Effector memory CD4-positive, alpha-beta T cell (primary cell): Measurements from ENCODE around the gene CDH3.

Experiments used
- DNase-seq, 3 donors: peaks; one replicate each; pipeline ENCODE4 v3.0.0-alpha.2; 2020
- H3K27ac ChIP-seq: 2 replicates; pipeline ENCODE4 v1.7.0; 2013; ENCODE audit warnings: mild to moderate bottlenecking, low read length, moderate library complexity; ENCODE audit not compliant: insufficient read depth, poor library complexity, severe bottlenecking
- H3K27me3 ChIP-seq: replicated peaks from 2 replicates; pipeline ENCODE4 v1.7.0; 2013; ENCODE audit warnings: mild to moderate bottlenecking, low read length; ENCODE audit not compliant: insufficient read depth, control insufficient read depth, poor library complexity, severe bottlenecking
- H3K36me3 ChIP-seq: 2 replicates; pipeline ENCODE4 v1.7.0; 2013; ENCODE audit warnings: mild to moderate bottlenecking, low read length, moderate library complexity; ENCODE audit not compliant: control insufficient read depth, insufficient read depth
- H3K4me1 ChIP-seq: 2 replicates; pipeline ENCODE4 v1.7.0; 2013; ENCODE audit warnings: low read length, mild to moderate bottlenecking; ENCODE audit not compliant: control insufficient read depth, insufficient read depth, poor library complexity, severe bottlenecking
- H3K4me3 ChIP-seq: 2 replicates; pipeline ENCODE4 v1.7.0; 2013; ENCODE audit warnings: low read length, low read depth, mild to moderate bottlenecking; ENCODE audit not compliant: insufficient read depth, poor library complexity, severe bottlenecking
- H3K9me3 ChIP-seq: 2 replicates; pipeline ENCODE4 v1.7.0; 2013; ENCODE audit warnings: mild to moderate bottlenecking, low read length, moderate library complexity; ENCODE audit not compliant: control insufficient read depth

Gene CDH3

GRCh38 chr16:68646953-68647659, 2.0 kb downstream of the CDH3 start:
- H3K4me3 ChIP-seq: no peak overlapping the region
- no peaks in the 10 kb centered on the region for H3K36me3 ChIP-seq
- no peak overlapping the region for H3K27ac ChIP-seq
- no peak for DNase-seq
- H3K27me3 ChIP-seq: peaks cover 49% of the 10 kb centered on the region
- peaks cover 18% of the 10 kb centered on the region for H3K4me1 ChIP-seq
- H3K9me3 ChIP-seq: no peaks in the 10 kb centered on the region

GRCh38 chr16:68651136-68651535, 6.0 kb downstream of the CDH3 start:
- Histone ChIP-seq H3K4me3 (no peak overlapping the region), H3K27ac (no peak overlapping the region), H3K9me3 (no peaks in the 10 kb centered on the region), H3K27me3 (peaks cover 21% of the 10 kb centered on the region), H3K4me1 (peaks cover 1% of the 10 kb centered on the region), H3K36me3 (no peaks in the 10 kb centered on the region)
- DNase-seq: no peak

GRCh38 chr16:68652659-68653058, 7.5 kb downstream of the CDH3 start:
- Histone ChIP-seq H3K36me3 (no peaks in the 10 kb centered on the region), H3K27ac (no peak overlapping the region), H3K27me3 (peaks cover 11% of the 10 kb centered on the region), H3K4me3 (no peak overlapping the region), H3K4me1 (no peaks in the 10 kb centered on the region), H3K9me3 (no peaks in the 10 kb centered on the region)
- no peak for DNase-seq

GRCh38 chr16:68655806-68656205, 10.7 kb downstream of the CDH3 start:
- no peak overlapping the region for H3K4me3 ChIP-seq
- H3K27me3 ChIP-seq: no peaks in the 10 kb centered on the region
- H3K27ac ChIP-seq: no peak overlapping the region
- H3K9me3 ChIP-seq: no peaks in the 10 kb centered on the region
- DNase-seq: no peak
- no peaks in the 10 kb centered on the region for H3K36me3 ChIP-seq
- H3K4me1 ChIP-seq: no peaks in the 10 kb centered on the region

- Histone ChIP-seq H3K4me3 (no peak overlapping the region), H3K27me3 (no peaks in the 10 kb centered on the region), H3K9me3 (no peaks in the 10 kb centered on the region), H3K36me3 (no peaks in the 10 kb centered on the region), H3K4me1 (no peaks in the 10 kb centered on the region), H3K27ac (no peak overlapping the region)
- no peak for DNase-seq
Observed at GRCh38 chr16:68656751-68657150, 11.6 kb downstream of the CDH3 start.

GRCh38 chr16:68658341-68658973, 13.3 kb downstream of the CDH3 start:
- Histone ChIP-seq H3K36me3 (no peaks in the 10 kb centered on the region), H3K4me1 (no peaks in the 10 kb centered on the region), H3K4me3 (no peak overlapping the region), H3K27ac (no peak overlapping the region), H3K27me3 (no peaks in the 10 kb centered on the region), H3K9me3 (no peaks in the 10 kb centered on the region)
- no peak for DNase-seq

- Histone ChIP-seq H3K4me3 (no peak overlapping the region), H3K36me3 (no peaks in the 10 kb centered on the region), H3K9me3 (no peaks in the 10 kb centered on the region), H3K27ac (no peak overlapping the region), H3K27me3 (no peaks in the 10 kb centered on the region), H3K4me1 (no peaks in the 10 kb centered on the region)
- no peak for DNase-seq
Observed at GRCh38 chr16:68658974-68659360, 13.9 kb downstream of the CDH3 start.

- Histone ChIP-seq H3K4me3 (no peak overlapping the region), H3K36me3 (no peaks in the 10 kb centered on the region), H3K27me3 (no peaks in the 10 kb centered on the region), H3K9me3 (no peaks in the 10 kb centered on the region), H3K4me1 (no peaks in the 10 kb centered on the region), H3K27ac (no peak overlapping the region)
- DNase-seq: no peak
Observed at GRCh38 chr16:68659412-68660358, 14.6 kb downstream of the CDH3 start.

- Histone ChIP-seq H3K27ac (no peak overlapping the region), H3K4me1 (no peaks in the 10 kb centered on the region)
- DNase-seq: no peak
Observed at GRCh38 chr16:68660359-68660795, 15.3 kb downstream of the CDH3 start.

GRCh38 chr16:68662035-68662434, 16.9 kb downstream of the CDH3 start:
- H3K9me3 ChIP-seq: no peaks in the 10 kb centered on the region
- DNase-seq: no peak
- H3K27me3 ChIP-seq: no peaks in the 10 kb centered on the region
- H3K4me1 ChIP-seq: no peaks in the 10 kb centered on the region
- no peak overlapping the region for H3K27ac ChIP-seq
- H3K36me3 ChIP-seq: no peaks in the 10 kb centered on the region
- H3K4me3 ChIP-seq: no peak overlapping the region

More at GRCh38 chr16:68660359-68660795, 15.3 kb downstream of the CDH3 start:
- Histone ChIP-seq H3K9me3 (no peaks in the 10 kb centered on the region), H3K36me3 (no peaks in the 10 kb centered on the region), H3K4me3 (no peak overlapping the region), H3K27me3 (no peaks in the 10 kb centered on the region)
